K562 (cell line): Measurements from ENCODE around the gene PATJ. TPM values are rescaled to one million over a fixed set of nuclear protein-coding genes. Genes with fewer than 3 reads are reported as not detected.

Source experiments
- ASH1L ChIP-seq: fragments of 450-650 bp; IDR thresholded peaks from 2 replicates; pipeline ENCODE4 v1.6.1; 2018; ENCODE audit warnings: borderline replicate concordance, mild to moderate bottlenecking, low read depth; ENCODE audit not compliant: partially characterized antibody
- DACH1 ChIP-seq: fragments of 450-650 bp; IDR thresholded peaks from 2 replicates; pipeline ENCODE4 v1.6.1; 2018; ENCODE audit not compliant: partially characterized antibody
- FOXK2 ChIP-seq, 2 experiments: fragments of 450-650 bp; IDR thresholded peaks in 1 of 2; conservative IDR thresholded peaks in 1 of 2; 2 replicates each; pipeline ENCODE4 v1.6.1; 2016; ENCODE audit warnings: low read depth in 2 of 2, mild to moderate bottlenecking in 1 of 2
- KDM4B ChIP-seq, 2 experiments: fragments of 450-650 bp in 1 of 2; sonication (generic) in 1 of 2; IDR thresholded peaks; 2 replicates each; pipeline ENCODE4 v1.6.1; 2016 to 2017; ENCODE audit warnings: borderline replicate concordance in 2 of 2, antibody characterized with exemption in 1 of 2, low read depth in 1 of 2, mild to moderate bottlenecking in 1 of 2
- NFYB ChIP-seq: IDR thresholded peaks from 2 replicates; pipeline ENCODE4 v1.6.1; 2011; ENCODE audit warnings: mild to moderate bottlenecking, moderate library complexity; ENCODE audit not compliant: insufficient read length; ENCODE audit errors: extremely low read depth
- PHF21A ChIP-seq: fragments of 450-650 bp; IDR thresholded peaks from 2 replicates; pipeline ENCODE4 v1.6.1; 2017; ENCODE audit warnings: low read depth, borderline replicate concordance
- THAP7 ChIP-seq: fragments of 250-450 bp; sonication (Bioruptor Pico); IDR thresholded peaks from 2 replicates; pipeline ENCODE4 v1.5.0; 2021
- ZMIZ1 ChIP-seq, 2 experiments: fragments of 150-350 bp in 1 of 2; IDR thresholded peaks; 2 replicates each; pipeline ENCODE4 v1.6.1; 2012 to 2016; ENCODE audit warnings: low read depth in 2 of 2, low read length in 2 of 2, mild to moderate bottlenecking in 1 of 2, moderate library complexity in 1 of 2
- polyA plus RNA-seq, 8 experiments: library from polyadenylated mRNA; depleted of rRNA in 4 of 8; stranded (reverse) in 5 of 8; unstranded in 3 of 8; fragments of >200 nt; fragmentation: Nextera tagmentation in 2 of 8; fragmentation: Illumina TruSeq in 1 of 8; extraction: Ambion mirVana in 2 of 8; extraction: Trizol in 1 of 8; gene quantifications; 2 replicates each; pipeline versions ENCODE4 v1.2.1 to v1.2.3, GENCODE V29; 2011 to 2014; ENCODE audit warnings: inconsistent platforms in 1 of 8, missing spikeins in 1 of 8
- total RNA-seq, 7 experiments: library from RNA; depleted of rRNA in 6 of 7; stranded (reverse); fragments of >200 nt in 6 of 7; fragmentation: Illumina TruSeq in 2 of 7; extraction: Trizol in 2 of 7; gene quantifications; 2 replicates each; pipeline versions ENCODE4 v1.2.1 to v1.2.3, GENCODE V29; 2011 to 2021; ENCODE audit warnings: low replicate concordance in 1 of 7
- TF ChIP-seq, protein P1 (sequence below): fragments of 250-450 bp; sonication (Bioruptor Pico); IDR thresholded peaks from 2 replicates; pipeline ENCODE4 v1.4.0; 2020; ENCODE audit warnings: mild to moderate bottlenecking, moderate library complexity

PATJ gene
- total and polyA plus RNA-seq, 9 of the 15 experiments (the other 6 are each of a cell fraction or from before 2014, with no cell fraction given), result 0.22 TPM; not detected in 8

DNA sequence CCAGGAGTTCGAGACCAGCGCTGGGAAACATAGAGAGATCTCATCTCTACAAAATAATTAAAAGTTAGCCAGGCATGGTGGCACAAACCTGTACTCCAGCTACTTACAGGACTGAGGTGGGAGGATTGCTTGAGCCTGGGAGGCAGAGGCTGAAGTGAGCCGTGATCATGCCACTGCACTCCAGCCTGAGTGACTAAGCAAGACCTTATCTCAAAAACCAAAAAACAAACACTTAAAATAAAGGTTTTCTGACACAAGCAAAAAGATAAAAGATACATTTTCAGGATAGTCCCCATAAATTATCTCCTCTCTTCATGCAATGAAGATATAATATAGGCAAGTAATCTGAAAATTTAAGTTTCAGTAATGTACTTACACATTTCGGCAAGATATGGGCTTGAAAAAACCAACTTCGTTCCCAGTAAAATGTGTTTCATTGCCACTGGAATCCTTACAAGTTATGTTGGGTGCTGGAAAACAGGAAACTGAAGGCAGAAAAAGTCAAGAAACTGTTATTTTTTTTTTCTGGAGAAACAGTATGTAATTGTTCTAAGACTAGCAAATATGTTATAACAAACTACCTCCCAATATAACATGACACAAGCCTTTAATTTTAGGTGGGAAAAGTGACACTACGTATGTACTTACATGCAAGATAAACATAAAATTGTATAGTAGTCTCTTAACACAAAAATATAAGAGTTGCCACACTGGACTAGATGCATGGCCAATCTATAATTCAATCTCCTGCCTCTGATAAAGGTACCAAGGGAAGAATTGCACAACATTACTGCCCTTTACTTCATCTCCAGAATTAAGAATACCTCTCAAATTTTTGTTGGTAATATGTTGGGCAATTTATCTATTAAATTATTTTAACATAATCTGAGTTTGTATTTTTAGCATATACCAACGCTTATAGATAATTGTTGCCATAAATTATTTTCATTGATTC lies 33.0 kb upstream of the PATJ start (continued):
- TF ChIP-seq ZMIZ1 (IDR thresholded peaks at IDR 0.05; ENCODE audit: low read depth in 2 of 2, low read length in 2 of 2), result no peak
- no peak for TF ChIP-seq PHF21A
- no peak for TF ChIP-seq NFYB
- TF ChIP-seq DACH1, result no peak
- no peak for TF ChIP-seq KDM4B (IDR thresholded peaks at IDR 0.05; ENCODE audit: borderline replicate concordance in 2 of 2, low read depth in 1 of 2)
- no peak for TF ChIP-seq ASH1L
- TF ChIP-seq THAP7 (CRISPR knock-in tag), result no peak
- TF ChIP-seq, protein P1, sequence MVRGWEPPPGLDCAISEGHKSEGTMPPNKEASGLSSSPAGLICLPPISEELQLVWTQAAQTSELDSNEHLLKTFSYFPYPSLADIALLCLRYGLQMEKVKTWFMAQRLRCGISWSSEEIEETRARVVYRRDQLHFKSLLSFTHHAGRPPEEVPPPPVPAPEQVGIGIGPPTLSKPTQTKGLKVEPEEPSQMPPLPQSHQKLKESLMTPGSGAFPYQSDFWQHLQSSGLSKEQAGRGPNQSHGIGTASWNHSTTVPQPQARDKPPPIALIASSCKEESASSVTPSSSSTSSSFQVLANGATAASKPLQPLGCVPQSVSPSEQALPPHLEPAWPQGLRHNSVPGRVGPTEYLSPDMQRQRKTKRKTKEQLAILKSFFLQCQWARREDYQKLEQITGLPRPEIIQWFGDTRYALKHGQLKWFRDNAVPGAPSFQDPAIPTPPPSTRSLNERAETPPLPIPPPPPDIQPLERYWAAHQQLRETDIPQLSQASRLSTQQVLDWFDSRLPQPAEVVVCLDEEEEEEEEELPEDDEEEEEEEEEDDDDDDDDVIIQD (CRISPR knock-in tag), result no peak
- 0 out of 4 replicates have a peak, but pooled peaks of 1 of the 2 experiments have one; percentile 27 for TF ChIP-seq FOXK2 (conservative IDR thresholded peaks at IDR 0.05 in 1 of 2, IDR thresholded peaks at IDR 0.05 in 1 of 2; ENCODE audit: low read depth in 2 of 2)
